Panc1 (cell line): ENCODE results near the gene WDR83.

Experiments
- POLR2AphosphoS5 ChIP-seq: IDR thresholded peaks from 2 replicates; pipeline ENCODE4 v1.6.1; 2012; ENCODE audit warnings: mild to moderate bottlenecking, low read depth, low read length, moderate library complexity
- SIN3A ChIP-seq: IDR thresholded peaks from 2 replicates; pipeline ENCODE4 v1.6.1; 2012; ENCODE audit warnings: low read depth, mild to moderate bottlenecking, low read length, moderate library complexity, borderline replicate concordance; ENCODE audit not compliant: insufficient read depth
- TCF7L2 ChIP-seq: IDR thresholded peaks from 2 replicates; pipeline ENCODE4 v1.6.1; 2011; ENCODE audit warnings: mild to moderate bottlenecking, low read depth, low read length, inconsistent platforms
- TF ChIP-seq, protein P1 (sequence below): fragments of 450-650 bp; IDR thresholded peaks from 2 replicates; pipeline ENCODE4 v1.5.1; 2017; ENCODE audit warnings: mild to moderate bottlenecking
- TF ChIP-seq, protein P2 (sequence below), 2 experiments: IDR thresholded peaks; 2 replicates each; pipeline ENCODE4 v1.6.1; 2011 to 2012; ENCODE audit warnings: low read depth in 2 of 2, control low read depth in 1 of 2, low read length in 1 of 2, mild to moderate bottlenecking in 1 of 2, moderate library complexity in 1 of 2; ENCODE audit not compliant: insufficient read depth in 1 of 2

DNA sequence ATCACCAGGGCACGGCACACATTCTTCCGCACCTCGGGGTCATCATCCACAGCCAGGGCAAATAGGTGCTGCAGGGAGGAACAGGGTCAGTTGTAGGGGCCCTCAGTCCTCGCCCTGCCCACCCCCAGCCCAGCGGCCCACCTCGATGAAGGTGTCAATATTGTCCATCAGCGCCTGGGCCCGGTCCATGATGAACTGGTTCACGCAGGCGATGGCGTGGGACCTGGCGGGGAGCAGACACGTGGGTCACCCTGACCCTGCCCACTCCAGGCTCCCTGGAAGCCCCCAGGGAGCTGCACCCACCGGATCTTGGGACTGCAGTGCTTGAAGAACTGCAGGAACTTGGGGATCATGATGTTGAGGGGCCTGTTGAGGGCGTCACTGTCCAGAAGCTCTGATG lies 48.5 kb downstream of the WDR83 start:
- TF ChIP-seq, protein P1, sequence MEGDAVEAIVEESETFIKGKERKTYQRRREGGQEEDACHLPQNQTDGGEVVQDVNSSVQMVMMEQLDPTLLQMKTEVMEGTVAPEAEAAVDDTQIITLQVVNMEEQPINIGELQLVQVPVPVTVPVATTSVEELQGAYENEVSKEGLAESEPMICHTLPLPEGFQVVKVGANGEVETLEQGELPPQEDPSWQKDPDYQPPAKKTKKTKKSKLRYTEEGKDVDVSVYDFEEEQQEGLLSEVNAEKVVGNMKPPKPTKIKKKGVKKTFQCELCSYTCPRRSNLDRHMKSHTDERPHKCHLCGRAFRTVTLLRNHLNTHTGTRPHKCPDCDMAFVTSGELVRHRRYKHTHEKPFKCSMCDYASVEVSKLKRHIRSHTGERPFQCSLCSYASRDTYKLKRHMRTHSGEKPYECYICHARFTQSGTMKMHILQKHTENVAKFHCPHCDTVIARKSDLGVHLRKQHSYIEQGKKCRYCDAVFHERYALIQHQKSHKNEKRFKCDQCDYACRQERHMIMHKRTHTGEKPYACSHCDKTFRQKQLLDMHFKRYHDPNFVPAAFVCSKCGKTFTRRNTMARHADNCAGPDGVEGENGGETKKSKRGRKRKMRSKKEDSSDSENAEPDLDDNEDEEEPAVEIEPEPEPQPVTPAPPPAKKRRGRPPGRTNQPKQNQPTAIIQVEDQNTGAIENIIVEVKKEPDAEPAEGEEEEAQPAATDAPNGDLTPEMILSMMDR: no peak
- TF ChIP-seq POLR2AphosphoS5: no peak
- TF ChIP-seq, protein P2, sequence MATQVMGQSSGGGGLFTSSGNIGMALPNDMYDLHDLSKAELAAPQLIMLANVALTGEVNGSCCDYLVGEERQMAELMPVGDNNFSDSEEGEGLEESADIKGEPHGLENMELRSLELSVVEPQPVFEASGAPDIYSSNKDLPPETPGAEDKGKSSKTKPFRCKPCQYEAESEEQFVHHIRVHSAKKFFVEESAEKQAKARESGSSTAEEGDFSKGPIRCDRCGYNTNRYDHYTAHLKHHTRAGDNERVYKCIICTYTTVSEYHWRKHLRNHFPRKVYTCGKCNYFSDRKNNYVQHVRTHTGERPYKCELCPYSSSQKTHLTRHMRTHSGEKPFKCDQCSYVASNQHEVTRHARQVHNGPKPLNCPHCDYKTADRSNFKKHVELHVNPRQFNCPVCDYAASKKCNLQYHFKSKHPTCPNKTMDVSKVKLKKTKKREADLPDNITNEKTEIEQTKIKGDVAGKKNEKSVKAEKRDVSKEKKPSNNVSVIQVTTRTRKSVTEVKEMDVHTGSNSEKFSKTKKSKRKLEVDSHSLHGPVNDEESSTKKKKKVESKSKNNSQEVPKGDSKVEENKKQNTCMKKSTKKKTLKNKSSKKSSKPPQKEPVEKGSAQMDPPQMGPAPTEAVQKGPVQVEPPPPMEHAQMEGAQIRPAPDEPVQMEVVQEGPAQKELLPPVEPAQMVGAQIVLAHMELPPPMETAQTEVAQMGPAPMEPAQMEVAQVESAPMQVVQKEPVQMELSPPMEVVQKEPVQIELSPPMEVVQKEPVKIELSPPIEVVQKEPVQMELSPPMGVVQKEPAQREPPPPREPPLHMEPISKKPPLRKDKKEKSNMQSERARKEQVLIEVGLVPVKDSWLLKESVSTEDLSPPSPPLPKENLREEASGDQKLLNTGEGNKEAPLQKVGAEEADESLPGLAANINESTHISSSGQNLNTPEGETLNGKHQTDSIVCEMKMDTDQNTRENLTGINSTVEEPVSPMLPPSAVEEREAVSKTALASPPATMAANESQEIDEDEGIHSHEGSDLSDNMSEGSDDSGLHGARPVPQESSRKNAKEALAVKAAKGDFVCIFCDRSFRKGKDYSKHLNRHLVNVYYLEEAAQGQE (IDR thresholded peaks at IDR 0.05; ENCODE audit: insufficient read depth in 1 of 2, low read depth in 2 of 2, low read length in 1 of 2): no peak
- TF ChIP-seq TCF7L2: no peak
- TF ChIP-seq SIN3A: no peak
